DND-41 (cell line): ENCODE results near the gene ZNF296.

Experiments used
- ATAC-seq: fragments of 200-7000 bp; cut with Tn5 transposase; 3 replicates; pipeline ENCODE4 v1.9.1; 2021; ENCODE audit warnings: low read depth; ENCODE audit not compliant: insufficient read depth
- DNase-seq: peaks from one replicate; pipeline ENCODE4 v3.0.0-alpha.2; 2020
- H2AFZ ChIP-seq: 2 replicates; pipeline ENCODE4 v1.6.0; 2012; ENCODE audit warnings: low read depth, low read length
- H3K27ac ChIP-seq: 2 replicates; pipeline ENCODE4 v1.5.1; 2012; ENCODE audit warnings: low read length, inconsistent platforms
- H3K27me3 ChIP-seq: fragments of 200-600 bp; sonication (generic); 2 replicates; pipeline ENCODE4 v1.6.0; 2012; ENCODE audit warnings: low read length, mild to moderate bottlenecking, inconsistent platforms; ENCODE audit not compliant: insufficient read depth, poor library complexity
- H3K36me3 ChIP-seq: 2 replicates; pipeline ENCODE4 v1.5.1; 2012; ENCODE audit warnings: low read length, inconsistent platforms; ENCODE audit not compliant: insufficient read depth
- H3K4me1 ChIP-seq: 2 replicates; pipeline ENCODE4 v1.5.1; 2012; ENCODE audit warnings: mild to moderate bottlenecking, low read length; ENCODE audit not compliant: insufficient read depth
- H3K4me2 ChIP-seq: 2 replicates; pipeline ENCODE4 v1.6.0; 2012; ENCODE audit warnings: mild to moderate bottlenecking, moderate library complexity, low read length, inconsistent platforms; ENCODE audit not compliant: insufficient read depth
- H3K4me3 ChIP-seq, 2 experiments: fragments of 200-600 bp in 1 of 2; shearing (Covaris generic) in 1 of 2; 2 replicates each; pipeline ENCODE4 v1.5.1; 2012 to 2016; ENCODE audit warnings: inconsistent platforms in 2 of 2, low read length in 2 of 2, mild to moderate bottlenecking in 2 of 2, low read depth in 1 of 2, moderate library complexity in 1 of 2
- H3K79me2 ChIP-seq: 2 replicates; pipeline ENCODE4 v1.6.0; 2012; ENCODE audit warnings: low read length, inconsistent platforms; ENCODE audit not compliant: insufficient read depth
- H3K9ac ChIP-seq: 2 replicates; pipeline ENCODE4 v1.6.0; 2012; ENCODE audit warnings: low read depth, mild to moderate bottlenecking, inconsistent platforms, low read length, moderate library complexity
- H3K9me3 ChIP-seq: 2 replicates; pipeline ENCODE4 v1.5.1; 2012; ENCODE audit warnings: low read length, moderate library complexity, mild to moderate bottlenecking, inconsistent platforms; ENCODE audit not compliant: insufficient read depth, severe bottlenecking
- H4K20me1 ChIP-seq: 2 replicates; pipeline ENCODE4 v1.6.0; 2012; ENCODE audit warnings: low read length; ENCODE audit not compliant: insufficient read depth
- CTCF ChIP-seq: IDR thresholded peaks from 2 replicates; pipeline ENCODE4 v1.5.1; 2012; ENCODE audit warnings: borderline replicate concordance, low read length, moderate library complexity, mild to moderate bottlenecking; ENCODE audit not compliant: poor library complexity, severe bottlenecking; ENCODE audit errors: extremely low read depth
- EZH2 ChIP-seq: IDR thresholded peaks from 3 replicates; pipeline ENCODE4 v1.6.1; 2012; ENCODE audit warnings: borderline replicate concordance, low read depth, mild to moderate bottlenecking, moderate library complexity, low read length, inconsistent platforms; ENCODE audit not compliant: severe bottlenecking

The ZNF296 gene

GRCh38 chr19:45076029-45076850 is at the start of gene ZNF296:
Gene ZNF296, minus strand, starts transcription at chr19:45076478. Its CDS starts 105 bp downstream, at chr19:45076373.
- peaks cover under 1% of the 10 kb centered on the region; the same call in 1 of the 2 replicates for H3K36me3 ChIP-seq
- no peaks in the 10 kb centered on the region for H3K9me3 ChIP-seq
- peaks cover 8% of the 10 kb centered on the region; the same call in 1 of the 2 replicates for H4K20me1 ChIP-seq
- H3K4me2 ChIP-seq, result no peak within 1 kb of the TSS
- no peak for TF ChIP-seq EZH2
- TF ChIP-seq CTCF, result no peak
- H3K4me3 ChIP-seq, result no peak within 1 kb of the TSS
- peaks cover 23% of the 10 kb centered on the region for H3K4me1 ChIP-seq
- no peak within 1 kb of the TSS for H3K9ac ChIP-seq
- H3K27me3 ChIP-seq, result no peaks in the 10 kb centered on the region
- peak within 1 kb of the TSS; percentile 40 for H2AFZ ChIP-seq
- ATAC-seq (no peak), DNase-seq (no peak)
- peaks cover 22% of the 10 kb centered on the region for H3K79me2 ChIP-seq
- no peak within 1 kb of the TSS for H3K27ac ChIP-seq

GRCh38 chr19:45125360-45125759 is 49.1 kb upstream of the ZNF296 start:
- Histone ChIP-seq H4K20me1 (peaks cover 85% of the 10 kb centered on the region), H2AFZ (no peak overlapping the region), H3K36me3 (peaks cover 6% of the 10 kb centered on the region), H3K9ac (no peak overlapping the region), H3K27me3 (no peaks in the 10 kb centered on the region), H3K79me2 (peaks cover 90% of the 10 kb centered on the region), H3K9me3 (no peaks in the 10 kb centered on the region), H3K4me1 (no peaks in the 10 kb centered on the region), H3K27ac (no peak overlapping the region), H3K4me2 (no peak overlapping the region), H3K4me3 (no peak overlapping the region)
- DNase-seq, result no peak
- no peak for ATAC-seq
- TF ChIP-seq EZH2 (no peak), CTCF (no peak)

GRCh38 chr19:45124021-45124420 is 47.7 kb upstream of the ZNF296 start:
- no peak overlapping the region for H3K4me3 ChIP-seq
- H3K79me2 ChIP-seq, result peaks cover 90% of the 10 kb centered on the region
- ATAC-seq (no peak), DNase-seq (no peak)
- H3K27me3 ChIP-seq, result no peaks in the 10 kb centered on the region
- H4K20me1 ChIP-seq, result peaks cover 83% of the 10 kb centered on the region
- no peaks in the 10 kb centered on the region for H3K9me3 ChIP-seq
- H3K27ac ChIP-seq, result no peak overlapping the region
- H3K4me2 ChIP-seq, result no peak overlapping the region
- H2AFZ ChIP-seq, result no peak overlapping the region
- H3K36me3 ChIP-seq, result peaks cover 6% of the 10 kb centered on the region
- no peak overlapping the region for H3K9ac ChIP-seq
- TF ChIP-seq CTCF (no peak), EZH2 (no peak)
- H3K4me1 ChIP-seq, result no peaks in the 10 kb centered on the region
